Measurements from ENCODE around the gene RHEX. TPM values are rescaled to one million over a fixed set of nuclear protein-coding genes. Genes with fewer than 3 reads are reported as not detected.

The RHEX gene
- polyA plus RNA-seq, 12 donors = 0.26 to 3.7 (median 0.51) TPM; not detected in 3

- no peak for DNase-seq
Observed at GRCh38 chr1:206115791-206116190, 62.8 kb downstream of the RHEX start.

- no peak for DNase-seq
Observed at GRCh38 chr1:206116191-206116872, 63.4 kb downstream of the RHEX start.

GRCh38 chr1:206116873-206117150, 63.8 kb downstream of the RHEX start:
- DNase-seq = no peak

- peak; percentile 72 for DNase-seq
Observed at GRCh38 chr1:206117151-206117948, 64.4 kb downstream of the RHEX start, which contains the start of gene AVPR1B. AVPR1B (minus strand) TSS chr1:206117388; CDS start chr1:206116890, 498 bp downstream.

GRCh38 chr1:206120406-206120805, 67.4 kb downstream of the RHEX start:
- DNase-seq = no peak

GRCh38 chr1:206121269-206121668, 68.3 kb downstream of the RHEX start:
- no peak for DNase-seq

GRCh38 chr1:206122686-206123085, 69.7 kb downstream of the RHEX start:
- DNase-seq = no peak

GRCh38 chr1:206125346-206125745, 72.4 kb downstream of the RHEX start:
- no peak for DNase-seq

- DNase-seq = no peak
Observed at GRCh38 chr1:206127336-206127735, 74.4 kb downstream of the RHEX start.

- DNase-seq = no peak
Observed at GRCh38 chr1:206128196-206128595, 75.2 kb downstream of the RHEX start.

GRCh38 chr1:206131037-206131436, 78.1 kb downstream of the RHEX start:
- no peak for DNase-seq

- DNase-seq = no peak
Observed at GRCh38 chr1:206133751-206134415, 80.9 kb downstream of the RHEX start.

- no peak for DNase-seq
Observed at GRCh38 chr1:206135248-206135647, 82.3 kb downstream of the RHEX start.

- DNase-seq = no peak
Observed at GRCh38 chr1:206136241-206136640, 83.3 kb downstream of the RHEX start.

- DNase-seq = no peak
Observed at GRCh38 chr1:206142011-206142410, 89.0 kb downstream of the RHEX start.

GRCh38 chr1:206142770-206143169, 89.8 kb downstream of the RHEX start:
- no peak for DNase-seq

GRCh38 chr1:206143537-206144172, 90.7 kb downstream of the RHEX start:
- peak; percentile 73 for DNase-seq

GRCh38 chr1:206144605-206145004, 91.6 kb downstream of the RHEX start:
- no peak for DNase-seq

GRCh38 chr1:206145771-206146290, 92.9 kb downstream of the RHEX start:
- no peak for DNase-seq

All from muscle of arm (tissue), 12 donors.